ENCODE data around the gene SLC22A4.

SLC22A4 gene

DNA sequence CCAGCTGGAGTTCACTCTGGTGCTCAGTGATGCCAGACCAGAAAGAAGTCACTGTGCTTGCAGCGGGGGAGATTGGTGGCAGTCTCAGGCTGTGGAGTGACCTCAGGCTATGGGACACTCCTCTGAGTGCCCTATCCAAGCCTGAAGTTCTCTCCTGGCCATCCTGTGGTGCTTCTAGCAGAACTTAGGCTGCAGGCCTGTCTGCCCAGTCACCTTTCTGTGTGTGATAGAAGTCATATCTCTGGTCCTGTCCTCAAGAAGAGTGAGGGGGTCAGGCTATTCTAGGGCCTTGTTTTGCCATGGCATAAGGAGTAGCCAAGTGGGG lies 27.4 kb upstream of the SLC22A4 start:
- TF ChIP-seq, protein P1, sequence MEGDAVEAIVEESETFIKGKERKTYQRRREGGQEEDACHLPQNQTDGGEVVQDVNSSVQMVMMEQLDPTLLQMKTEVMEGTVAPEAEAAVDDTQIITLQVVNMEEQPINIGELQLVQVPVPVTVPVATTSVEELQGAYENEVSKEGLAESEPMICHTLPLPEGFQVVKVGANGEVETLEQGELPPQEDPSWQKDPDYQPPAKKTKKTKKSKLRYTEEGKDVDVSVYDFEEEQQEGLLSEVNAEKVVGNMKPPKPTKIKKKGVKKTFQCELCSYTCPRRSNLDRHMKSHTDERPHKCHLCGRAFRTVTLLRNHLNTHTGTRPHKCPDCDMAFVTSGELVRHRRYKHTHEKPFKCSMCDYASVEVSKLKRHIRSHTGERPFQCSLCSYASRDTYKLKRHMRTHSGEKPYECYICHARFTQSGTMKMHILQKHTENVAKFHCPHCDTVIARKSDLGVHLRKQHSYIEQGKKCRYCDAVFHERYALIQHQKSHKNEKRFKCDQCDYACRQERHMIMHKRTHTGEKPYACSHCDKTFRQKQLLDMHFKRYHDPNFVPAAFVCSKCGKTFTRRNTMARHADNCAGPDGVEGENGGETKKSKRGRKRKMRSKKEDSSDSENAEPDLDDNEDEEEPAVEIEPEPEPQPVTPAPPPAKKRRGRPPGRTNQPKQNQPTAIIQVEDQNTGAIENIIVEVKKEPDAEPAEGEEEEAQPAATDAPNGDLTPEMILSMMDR (IDR thresholded peaks at IDR 0.05; ENCODE audit: borderline replicate concordance, control extremely low read depth, extremely low read depth, insufficient read depth, missing control alignments): no peak
- in situ Hi-C loops (cut with MboI; ENCODE audit: low sequenced_read_pairs, unreplicated experiment): no loop called here
- DNase-seq (ENCODE audit: low spot score): no peak

GRCh38 chr5:132267166-132267739 lies 26.9 kb upstream of the SLC22A4 start:
- peak; percentile 13 for DNase-seq (ENCODE audit: low spot score)
- in situ Hi-C loops (cut with MboI; ENCODE audit: low sequenced_read_pairs, unreplicated experiment): no loop called here
- TF ChIP-seq, protein P1 (IDR thresholded peaks at IDR 0.05; ENCODE audit: borderline replicate concordance, control extremely low read depth, extremely low read depth, insufficient read depth, missing control alignments): no peak

DNA sequence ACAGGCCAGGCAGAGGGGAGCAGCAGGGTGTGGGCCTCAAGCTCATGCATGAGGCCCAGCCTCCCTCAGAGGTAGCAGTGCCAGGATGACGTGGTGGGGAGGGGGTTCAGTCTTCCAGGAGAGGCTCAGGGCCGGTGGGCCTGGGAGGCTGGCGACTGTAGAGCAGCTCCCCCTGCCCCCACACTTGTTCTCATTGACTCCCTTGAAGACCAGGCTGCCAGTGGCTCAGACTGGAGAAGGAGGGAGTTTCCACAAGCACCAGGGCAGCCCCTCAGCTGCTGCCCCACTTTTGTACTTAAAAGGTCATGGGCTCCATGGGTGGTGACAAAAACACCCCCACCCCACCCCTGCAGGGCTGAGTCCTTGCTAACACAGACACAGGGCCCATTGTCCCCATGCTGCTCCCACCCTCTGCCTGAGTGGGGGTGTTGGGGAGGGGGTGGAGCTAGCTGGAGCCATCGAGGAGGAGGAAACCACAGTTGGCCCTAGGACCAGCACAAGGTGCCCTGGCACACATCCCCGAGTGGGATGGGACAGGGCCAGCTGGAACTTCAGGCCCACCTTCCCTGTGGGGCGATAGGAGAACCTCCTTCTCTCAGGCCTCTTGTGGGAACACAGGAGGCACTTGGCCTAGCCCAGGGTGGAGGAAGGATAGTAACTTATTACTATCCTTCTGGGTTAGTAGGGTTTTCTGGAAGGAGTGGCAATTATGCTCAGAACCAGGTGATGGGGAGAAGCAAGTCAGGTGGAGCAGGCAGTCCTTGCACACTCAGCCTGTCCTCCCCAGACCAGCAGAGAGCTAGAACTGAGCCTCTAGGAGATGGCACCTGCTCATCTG lies 26.0 kb upstream of the SLC22A4 start:
- TF ChIP-seq, protein P1 (IDR thresholded peaks at IDR 0.05; ENCODE audit: borderline replicate concordance, control extremely low read depth, extremely low read depth, insufficient read depth, missing control alignments): no peak
- in situ Hi-C loops (cut with MboI; ENCODE audit: low sequenced_read_pairs, unreplicated experiment): no loop called here
- no peak for DNase-seq (ENCODE audit: low spot score)

DNA sequence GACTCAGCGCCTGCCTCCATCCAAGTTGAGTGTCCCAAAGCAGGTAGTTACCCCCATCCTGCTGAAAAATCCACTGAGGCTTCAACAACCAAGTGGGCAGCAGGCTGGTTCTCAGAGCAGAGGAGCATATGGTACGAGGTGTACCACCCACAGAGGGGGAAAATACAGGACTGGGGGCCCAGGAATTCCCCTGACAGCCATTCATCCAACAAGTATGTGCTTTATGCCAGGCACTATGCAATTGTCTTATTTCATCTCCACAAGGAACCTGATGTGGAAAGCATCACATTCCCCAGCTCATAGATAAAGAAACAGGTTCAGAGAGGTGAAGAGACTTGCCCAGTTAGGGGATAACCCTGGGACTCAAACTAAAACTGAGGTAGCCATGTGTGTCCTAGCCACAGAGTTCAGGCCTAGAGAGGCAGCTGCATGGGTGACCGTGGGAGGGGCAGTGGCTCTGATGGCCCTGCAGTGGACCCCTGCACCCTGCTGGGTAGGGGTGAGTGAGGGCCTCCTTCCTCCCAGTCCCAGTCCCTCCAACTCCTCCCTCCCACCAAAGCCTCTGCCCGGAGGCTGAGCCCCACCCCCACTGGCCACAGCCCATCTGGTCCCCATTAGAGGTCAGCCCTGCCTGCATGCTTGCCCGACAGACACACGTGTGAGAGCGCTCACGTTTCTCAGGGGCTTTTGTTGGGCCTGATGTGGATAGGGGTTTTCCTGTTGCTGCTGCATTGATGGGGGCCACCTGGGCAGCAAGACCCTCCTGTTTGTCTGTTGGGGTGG lies 25.2 kb upstream of the SLC22A4 start:
- TF ChIP-seq, protein P1 (IDR thresholded peaks at IDR 0.05; ENCODE audit: borderline replicate concordance, control extremely low read depth, extremely low read depth, insufficient read depth, missing control alignments): no peak
- DNase-seq (ENCODE audit: low spot score): peak; percentile 83
- in situ Hi-C loops (cut with MboI; ENCODE audit: low sequenced_read_pairs, unreplicated experiment): no loop called here

DNA sequence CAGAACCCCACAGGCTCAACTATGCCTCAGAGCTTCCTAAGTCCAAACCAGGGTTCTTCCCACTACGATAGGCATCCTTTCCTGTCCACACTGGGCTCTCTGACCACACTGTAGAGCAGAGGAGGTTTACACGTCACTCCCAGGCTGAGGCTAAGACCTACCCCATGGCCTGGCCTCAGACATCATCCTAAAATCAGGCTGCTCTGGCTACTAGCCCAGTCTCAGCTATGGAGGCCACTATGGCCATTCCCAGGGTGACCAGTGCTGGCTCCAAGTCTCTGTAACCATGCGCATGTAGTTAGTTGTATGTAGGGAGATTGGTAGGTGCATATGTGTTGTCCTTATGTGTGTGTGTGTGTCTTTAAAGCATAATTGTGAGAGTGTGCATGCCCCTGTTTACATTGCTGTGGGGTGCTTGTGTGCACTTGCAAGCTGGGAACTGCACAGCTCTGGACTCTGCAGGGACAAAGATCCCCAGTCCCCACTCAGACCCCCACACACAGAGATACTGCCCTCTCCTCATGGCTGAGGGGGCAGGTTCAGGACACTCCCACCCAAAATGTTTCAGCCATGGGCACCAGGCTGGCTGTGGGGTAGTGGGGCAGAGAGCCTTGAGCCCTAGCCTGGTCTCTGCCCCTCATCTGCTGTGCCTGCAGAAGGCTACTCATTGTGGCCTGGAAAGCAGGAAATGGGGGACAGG lies 24.4 kb upstream of the SLC22A4 start:
- in situ Hi-C loops (cut with MboI; ENCODE audit: low sequenced_read_pairs, unreplicated experiment): no loop called here
- TF ChIP-seq, protein P1 (IDR thresholded peaks at IDR 0.05; ENCODE audit: borderline replicate concordance, control extremely low read depth, extremely low read depth, insufficient read depth, missing control alignments): no peak
- DNase-seq (ENCODE audit: low spot score): no peak

DNA sequence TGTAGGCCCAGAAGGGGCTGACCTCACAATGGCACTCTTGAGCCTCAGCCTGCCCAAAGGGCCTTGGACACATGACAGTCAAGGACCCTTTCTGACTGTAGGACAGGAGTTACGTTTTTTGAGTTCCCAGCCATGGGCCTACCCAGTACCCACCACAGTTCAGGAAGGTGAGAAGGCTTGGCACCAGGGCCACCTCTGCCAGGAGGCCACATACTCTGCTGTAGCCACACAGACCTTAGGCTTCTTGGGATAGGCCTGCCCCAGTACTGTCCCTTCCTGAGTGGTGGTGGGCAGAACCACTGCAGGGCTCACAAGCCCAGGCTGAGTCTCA lies 23.9 kb upstream of the SLC22A4 start:
- in situ Hi-C loops (cut with MboI; ENCODE audit: low sequenced_read_pairs, unreplicated experiment): no loop called here
- DNase-seq (ENCODE audit: low spot score): no peak
- TF ChIP-seq, protein P1 (IDR thresholded peaks at IDR 0.05; ENCODE audit: borderline replicate concordance, control extremely low read depth, extremely low read depth, insufficient read depth, missing control alignments): no peak
